Measurements from ENCODE around the gene SLC34A1. TPM values are rescaled to one million over a fixed set of nuclear protein-coding genes. Genes with fewer than 3 reads are reported as not detected.
A peak's percentile ranks its signal among the peaks of the same experiment; 100 is the strongest.
"Not testable (repeated sequence)": the region's sequence is repeated elsewhere in the genome, so short reads cannot be mapped to it uniquely, and the experiment has no call there.

Gene SLC34A1
- polyA plus RNA-seq, 1 donor, result not detected

GRCh38 chr5:177368869-177369644, 15.2 kb upstream of the SLC34A1 start:
- DNase-seq, result no peak

- no peak for DNase-seq
Measured at GRCh38 chr5:177369645-177370440, 14.4 kb upstream of the SLC34A1 start.

- peak; percentile 81 for DNase-seq
Measured at GRCh38 chr5:177370488-177371119, 13.6 kb upstream of the SLC34A1 start.

GRCh38 chr5:177371120-177372033, 12.9 kb upstream of the SLC34A1 start:
- no peak for DNase-seq

- no peak for DNase-seq
Measured at GRCh38 chr5:177372034-177372896, 12.0 kb upstream of the SLC34A1 start.

GRCh38 chr5:177372910-177373309, 11.3 kb upstream of the SLC34A1 start:
- DNase-seq, result no peak

- no peak for DNase-seq
Measured at GRCh38 chr5:177373806-177374205, 10.4 kb upstream of the SLC34A1 start.

GRCh38 chr5:177374211-177374610, 10.0 kb upstream of the SLC34A1 start:
- DNase-seq, result no peak

GRCh38 chr5:177375516-177375915, 8.7 kb upstream of the SLC34A1 start:
- DNase-seq, result not testable (repeated sequence)

GRCh38 chr5:177376107-177376506, 8.1 kb upstream of the SLC34A1 start:
- no peak for DNase-seq

GRCh38 chr5:177377851-177378776, 6.1 kb upstream of the SLC34A1 start:
- no peak for DNase-seq

GRCh38 chr5:177378884-177379883, 5.0 kb upstream of the SLC34A1 start:
- DNase-seq, result no peak

- DNase-seq, result no peak
Measured at GRCh38 chr5:177380805-177381126, 3.5 kb upstream of the SLC34A1 start.

- DNase-seq, result no peak
Measured at GRCh38 chr5:177382423-177383029, 1.7 kb upstream of the SLC34A1 start.

GRCh38 chr5:177383181-177383580, 1.1 kb upstream of the SLC34A1 start:
- no peak for DNase-seq

GRCh38 chr5:177385720-177386119, 1.5 kb downstream of the SLC34A1 start:
- DNase-seq, result no peak

- DNase-seq, result no peak
Measured at GRCh38 chr5:177386542-177386941, 2.3 kb downstream of the SLC34A1 start.

GRCh38 chr5:177387405-177387804, 3.2 kb downstream of the SLC34A1 start:
- no peak for DNase-seq
